Fibroblast of mammary gland (primary cell): ENCODE data around the gene LZTR1.
"Not testable (repeated sequence)": the region's sequence is repeated elsewhere in the genome, so short reads cannot be mapped to it uniquely, and the experiment has no call there.

Source experiments
- DNase-seq: peaks from one replicate; pipeline ENCODE4 v3.0.0-alpha.2; 2010; ENCODE audit warnings: low read depth
- H3K4me3 ChIP-seq: 2 replicates; pipeline ENCODE4 v1.5.1; 2011; ENCODE audit warnings: low read depth, mild to moderate bottlenecking, low read length, moderate library complexity; ENCODE audit not compliant: control insufficient read depth
- TF ChIP-seq, protein P1 (sequence below): conservative IDR thresholded peaks from 2 replicates; pipeline ENCODE4 v1.5.1; 2011; ENCODE audit warnings: low read depth, low read length, inconsistent platforms; ENCODE audit not compliant: control insufficient read depth, insufficient read depth

Gene LZTR1

GRCh38 chr22:21032868-21033688 lies 51.0 kb downstream of the LZTR1 start:
- H3K4me3 ChIP-seq: no peak overlapping the region
- no peak for DNase-seq
- TF ChIP-seq, protein P1, sequence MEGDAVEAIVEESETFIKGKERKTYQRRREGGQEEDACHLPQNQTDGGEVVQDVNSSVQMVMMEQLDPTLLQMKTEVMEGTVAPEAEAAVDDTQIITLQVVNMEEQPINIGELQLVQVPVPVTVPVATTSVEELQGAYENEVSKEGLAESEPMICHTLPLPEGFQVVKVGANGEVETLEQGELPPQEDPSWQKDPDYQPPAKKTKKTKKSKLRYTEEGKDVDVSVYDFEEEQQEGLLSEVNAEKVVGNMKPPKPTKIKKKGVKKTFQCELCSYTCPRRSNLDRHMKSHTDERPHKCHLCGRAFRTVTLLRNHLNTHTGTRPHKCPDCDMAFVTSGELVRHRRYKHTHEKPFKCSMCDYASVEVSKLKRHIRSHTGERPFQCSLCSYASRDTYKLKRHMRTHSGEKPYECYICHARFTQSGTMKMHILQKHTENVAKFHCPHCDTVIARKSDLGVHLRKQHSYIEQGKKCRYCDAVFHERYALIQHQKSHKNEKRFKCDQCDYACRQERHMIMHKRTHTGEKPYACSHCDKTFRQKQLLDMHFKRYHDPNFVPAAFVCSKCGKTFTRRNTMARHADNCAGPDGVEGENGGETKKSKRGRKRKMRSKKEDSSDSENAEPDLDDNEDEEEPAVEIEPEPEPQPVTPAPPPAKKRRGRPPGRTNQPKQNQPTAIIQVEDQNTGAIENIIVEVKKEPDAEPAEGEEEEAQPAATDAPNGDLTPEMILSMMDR: no peak

GRCh38 chr22:21033895-21034294 lies 51.8 kb downstream of the LZTR1 start:
- no peak overlapping the region for H3K4me3 ChIP-seq
- no peak for DNase-seq
- TF ChIP-seq, protein P1: no peak

GRCh38 chr22:21034989-21035388 lies 52.9 kb downstream of the LZTR1 start:
- H3K4me3 ChIP-seq: no peak overlapping the region
- DNase-seq: no peak
- TF ChIP-seq, protein P1: no peak

- H3K4me3 ChIP-seq: no peak overlapping the region
- TF ChIP-seq, protein P1: no peak
- peak; percentile 16 for DNase-seq
Observed at GRCh38 chr22:21038405-21038804, 56.3 kb downstream of the LZTR1 start.

DNA sequence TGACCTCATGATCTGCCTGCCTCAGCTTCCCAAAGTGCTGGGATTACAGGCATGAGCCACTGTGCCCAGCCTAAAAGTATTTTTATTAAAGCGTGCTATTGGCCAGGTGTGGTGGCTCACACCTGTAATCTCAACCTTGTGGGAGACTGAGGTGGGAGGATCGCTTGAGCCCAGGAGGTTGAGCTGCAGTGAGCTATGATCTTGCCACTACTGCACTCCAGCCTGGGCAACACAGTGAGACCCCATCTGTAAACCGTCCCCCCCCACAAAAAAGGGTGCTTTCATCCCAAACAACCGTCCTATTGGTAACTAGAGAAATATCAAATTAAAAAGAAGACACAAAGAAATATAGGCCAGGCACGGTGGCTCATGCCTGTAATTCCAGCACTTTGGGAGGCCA lies 57.1 kb downstream of the LZTR1 start:
- DNase-seq, H3K4me3 ChIP-seq: not testable (repeated sequence)

- H3K4me3 ChIP-seq: no peak overlapping the region
- TF ChIP-seq, protein P1: no peak
- DNase-seq: peak; percentile 71
Observed at GRCh38 chr22:21041937-21042336, 59.8 kb downstream of the LZTR1 start.

GRCh38 chr22:21042978-21043859 lies 61.1 kb downstream of the LZTR1 start:
- TF ChIP-seq, protein P1: no peak
- peak; percentile 15 for DNase-seq
- no peak overlapping the region for H3K4me3 ChIP-seq
